MG63 (cell line): ENCODE measurements around the gene CAV1. TPM values are rescaled to one million over a fixed set of nuclear protein-coding genes. Genes with fewer than 3 reads are reported as not detected.

Experiments
- DNase-seq: peaks from one replicate; pipeline ENCODE4 v3.0.0-alpha.2; 2020
- H3K27me3 ChIP-seq: fragments of 250-450 bp; sonication (Bioruptor Pico); 2 replicates; pipeline ENCODE4 v1.5.1; 2020; ENCODE audit warnings: mild to moderate bottlenecking, moderate library complexity
- H3K36me3 ChIP-seq: fragments of 250-450 bp; sonication (Bioruptor Pico); 2 replicates; pipeline ENCODE4 v1.5.1; 2020; ENCODE audit warnings: mild to moderate bottlenecking, moderate library complexity
- H3K4me3 ChIP-seq: fragments of 250-450 bp; sonication (Bioruptor Pico); 2 replicates; pipeline ENCODE4 v1.5.1; 2020; ENCODE audit warnings: mild to moderate bottlenecking, moderate library complexity
- H3K9me3 ChIP-seq: fragments of 250-450 bp; sonication (Bioruptor Pico); 2 replicates; pipeline ENCODE4 v1.5.1; 2020; ENCODE audit warnings: mild to moderate bottlenecking, moderate library complexity
- total RNA-seq: library from RNA; depleted of rRNA; stranded (reverse); fragments of >200 nt; shearing (Covaris generic); gene quantifications from 2 replicates; pipeline ENCODE4 v1.2.3, GENCODE V29; 2014; ENCODE audit warnings: low replicate concordance

Gene CAV1
- total RNA-seq, 1 experiment from 2014 or later, result 287 TPM

DNA sequence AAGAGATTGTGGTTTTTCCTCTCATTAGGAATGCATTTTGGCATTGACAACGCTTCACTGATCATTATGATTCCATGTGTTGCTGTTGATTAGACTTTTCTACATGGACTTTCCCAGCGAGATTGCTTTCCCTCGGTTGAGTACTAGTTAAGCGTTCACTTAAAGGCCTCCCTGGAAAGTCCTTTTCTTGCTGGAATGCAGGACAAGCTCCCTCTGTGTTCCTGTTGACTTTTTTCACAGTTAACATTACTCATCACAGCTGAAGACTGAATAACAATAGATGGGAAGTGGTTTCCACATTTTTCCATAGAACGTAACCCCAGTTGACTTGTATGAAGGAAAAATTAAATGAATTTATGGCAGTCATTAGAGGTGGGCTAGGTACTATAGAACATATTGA is 2.6 kb upstream of the CAV1 start:
- Histone ChIP-seq H3K36me3 (peaks cover 10% of the 10 kb centered on the region), H3K4me3 (no peak overlapping the region)

GRCh38 chr7:116524221-116524608 is 621 bp upstream of the CAV1 start:
- H3K9me3 ChIP-seq, result no peaks in the 10 kb centered on the region
- no peaks in the 10 kb centered on the region for H3K27me3 ChIP-seq
- no peak for DNase-seq
- H3K36me3 ChIP-seq, result peaks cover 30% of the 10 kb centered on the region
- peak overlapping the region; percentile 21 for H3K4me3 ChIP-seq

More for the DNA sequence above, 2.6 kb upstream of the CAV1 start:
- Histone ChIP-seq H3K27me3 (no peaks in the 10 kb centered on the region), H3K9me3 (no peaks in the 10 kb centered on the region)
- no peak for DNase-seq

- DNase-seq, result peak; percentile 30
These were observed 569 bp downstream of the CAV1 start for GRCh38 chr7:116525298-116525912.

GRCh38 chr7:116525913-116526861 is 1.4 kb downstream of the CAV1 start:
- Histone ChIP-seq H3K27me3 (no peaks in the 10 kb centered on the region), H3K9me3 (no peaks in the 10 kb centered on the region), H3K36me3 (peaks cover 49% of the 10 kb centered on the region), H3K4me3 (peak overlapping the region; percentile 65)
- DNase-seq, result peak; percentile 85

More at GRCh38 chr7:116525298-116525912, 569 bp downstream of the CAV1 start:
- Histone ChIP-seq H3K27me3 (no peaks in the 10 kb centered on the region), H3K4me3 (peak overlapping the region; percentile 65), H3K9me3 (no peaks in the 10 kb centered on the region), H3K36me3 (peaks cover 42% of the 10 kb centered on the region)

GRCh38 chr7:116526897-116527296 is 2.1 kb downstream of the CAV1 start:
- H3K9me3 ChIP-seq, result no peaks in the 10 kb centered on the region
- H3K27me3 ChIP-seq, result no peaks in the 10 kb centered on the region
- peaks cover 57% of the 10 kb centered on the region for H3K36me3 ChIP-seq
- no peak for DNase-seq
- peak overlapping the region; percentile 65 for H3K4me3 ChIP-seq

DNA sequence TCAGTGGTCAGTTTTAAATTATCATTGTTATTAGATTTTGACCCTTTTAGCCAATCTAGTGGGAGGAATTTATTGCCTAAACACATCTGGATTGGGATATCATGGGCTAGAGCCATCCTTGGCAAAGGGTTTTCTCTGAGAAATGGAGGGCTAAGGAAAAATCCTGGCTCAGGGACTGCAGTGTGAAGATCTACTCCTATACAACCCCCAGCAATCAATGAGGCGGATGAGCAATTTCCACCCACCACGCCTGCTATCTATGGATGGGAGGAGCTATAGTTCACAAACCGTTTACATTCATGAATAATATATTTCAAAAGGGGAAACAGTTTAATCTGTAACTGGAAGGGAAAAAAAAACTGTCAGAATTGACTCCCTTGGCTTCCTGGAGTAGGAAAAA is 2.7 kb downstream of the CAV1 start:
- H3K9me3 ChIP-seq, result no peaks in the 10 kb centered on the region
- H3K4me3 ChIP-seq, result peak overlapping the region; percentile 65
- peaks cover 63% of the 10 kb centered on the region for H3K36me3 ChIP-seq
- DNase-seq, result peak; percentile 24
- H3K27me3 ChIP-seq, result no peaks in the 10 kb centered on the region

- Histone ChIP-seq H3K27me3 (no peaks in the 10 kb centered on the region), H3K4me3 (peak overlapping the region; percentile 65), H3K9me3 (no peaks in the 10 kb centered on the region), H3K36me3 (peaks cover 68% of the 10 kb centered on the region)
- peak; percentile 84 for DNase-seq
These were observed 3.4 kb downstream of the CAV1 start for GRCh38 chr7:116528008-116528789.

GRCh38 chr7:116529250-116529649 is 4.4 kb downstream of the CAV1 start:
- Histone ChIP-seq H3K36me3 (peaks cover 75% of the 10 kb centered on the region), H3K4me3 (peak overlapping the region; percentile 65), H3K27me3 (no peaks in the 10 kb centered on the region), H3K9me3 (no peaks in the 10 kb centered on the region)
- DNase-seq, result no peak

DNA sequence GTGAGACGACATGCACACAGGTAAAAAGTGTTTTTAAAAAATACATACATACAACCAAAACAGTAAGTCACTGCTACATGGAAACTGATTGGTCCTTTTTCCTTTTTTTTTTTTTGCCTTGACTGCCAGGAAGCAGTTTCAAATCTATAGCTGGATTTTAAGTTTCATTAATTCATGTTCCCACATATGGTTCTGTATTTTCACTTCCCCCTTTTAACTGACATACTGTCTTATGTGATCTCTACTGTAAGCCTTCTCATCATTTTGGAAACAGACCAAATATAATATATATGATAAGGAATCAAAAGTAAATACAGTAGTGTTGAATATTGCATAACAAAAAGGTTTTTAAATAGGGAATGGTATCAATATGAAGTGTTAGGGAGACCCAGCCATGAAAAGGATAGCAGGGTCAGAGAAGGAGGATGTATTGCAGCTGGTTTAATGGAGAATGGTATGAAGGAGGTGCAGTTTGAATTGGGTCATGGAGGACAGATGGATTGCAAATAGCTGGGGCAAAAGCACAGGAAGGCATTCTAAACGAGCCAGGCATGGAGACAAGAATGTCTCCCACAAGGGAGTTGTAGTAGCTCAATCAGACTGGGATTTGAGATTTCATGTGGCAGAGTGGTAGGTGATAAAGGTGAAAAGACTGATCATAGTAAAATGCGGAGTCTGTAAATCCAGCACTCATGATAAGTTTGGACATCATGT is 5.4 kb downstream of the CAV1 start:
- H3K4me3 ChIP-seq, result peak overlapping the region; percentile 65
- H3K36me3 ChIP-seq, result peaks cover 84% of the 10 kb centered on the region
- DNase-seq, result no peak
- H3K27me3 ChIP-seq, result no peaks in the 10 kb centered on the region
- H3K9me3 ChIP-seq, result no peaks in the 10 kb centered on the region

GRCh38 chr7:116532102-116532688 is 7.4 kb downstream of the CAV1 start:
- Histone ChIP-seq H3K4me3 (no peak overlapping the region; the same call in 1 of the 2 replicates), H3K27me3 (no peaks in the 10 kb centered on the region), H3K36me3 (peaks cover 91% of the 10 kb centered on the region), H3K9me3 (no peaks in the 10 kb centered on the region)
- no peak for DNase-seq

GRCh38 chr7:116534790-116535189 is 10.0 kb downstream of the CAV1 start:
- no peak for DNase-seq
- Histone ChIP-seq H3K36me3 (peaks cover 89% of the 10 kb centered on the region), H3K9me3 (no peaks in the 10 kb centered on the region), H3K27me3 (no peaks in the 10 kb centered on the region), H3K4me3 (no peak overlapping the region)

DNA sequence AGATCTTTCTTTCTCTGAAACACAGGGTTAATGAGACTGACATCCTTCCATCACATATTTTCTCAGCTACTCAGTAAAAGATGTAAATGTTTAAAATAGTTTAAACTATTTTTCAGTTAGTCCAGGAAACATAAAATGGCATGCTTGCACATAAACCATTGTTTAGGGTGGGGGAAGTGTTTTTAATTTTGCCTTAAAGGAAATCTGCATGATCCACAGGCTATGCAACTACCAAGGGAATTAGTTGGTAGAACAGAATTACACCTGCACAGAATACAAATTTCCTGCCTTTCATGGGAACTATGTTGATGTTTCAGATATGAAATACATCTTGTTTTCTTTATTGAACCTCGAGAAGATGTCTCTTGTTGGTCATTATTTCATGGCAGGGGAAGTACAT is 10.6 kb downstream of the CAV1 start:
- Histone ChIP-seq H3K36me3 (peaks cover 88% of the 10 kb centered on the region), H3K4me3 (no peak overlapping the region)
- DNase-seq, result no peak

GRCh38 chr7:116538138-116538537 is 13.3 kb downstream of the CAV1 start:
- no peaks in the 10 kb centered on the region for H3K9me3 ChIP-seq
- H3K27me3 ChIP-seq, result no peaks in the 10 kb centered on the region
- H3K36me3 ChIP-seq, result peaks cover 83% of the 10 kb centered on the region
- no peak overlapping the region for H3K4me3 ChIP-seq
- no peak for DNase-seq

More for the DNA sequence above, 10.6 kb downstream of the CAV1 start:
- no peaks in the 10 kb centered on the region for H3K27me3 ChIP-seq
- no peaks in the 10 kb centered on the region for H3K9me3 ChIP-seq

GRCh38 chr7:116539879-116540278 is 15.0 kb downstream of the CAV1 start:
- peaks cover 88% of the 10 kb centered on the region for H3K36me3 ChIP-seq
- H3K4me3 ChIP-seq, result no peak overlapping the region
- H3K9me3 ChIP-seq, result no peaks in the 10 kb centered on the region
- no peaks in the 10 kb centered on the region for H3K27me3 ChIP-seq
- DNase-seq, result no peak

DNA sequence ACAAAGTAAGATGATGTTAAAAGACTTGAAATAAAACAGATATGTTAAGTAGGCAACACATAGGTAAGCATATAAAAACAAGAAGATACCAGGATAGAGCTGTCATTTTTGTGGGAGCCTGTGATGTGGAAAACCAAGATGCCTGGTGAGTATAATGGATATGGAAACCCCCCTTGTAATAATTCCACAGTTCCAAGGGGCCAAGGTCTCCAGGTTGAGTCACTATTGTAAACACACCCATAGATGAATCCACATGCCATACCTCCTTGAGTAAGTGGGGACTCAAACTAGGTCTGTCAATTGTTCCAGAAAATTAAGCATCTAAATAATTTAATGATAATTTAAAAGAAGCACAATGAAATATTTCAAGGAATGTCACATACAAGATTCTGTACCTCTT is 15.9 kb downstream of the CAV1 start:
- H3K36me3 ChIP-seq, result peaks cover 88% of the 10 kb centered on the region
- no peak overlapping the region for H3K4me3 ChIP-seq
- no peak for DNase-seq
- no peaks in the 10 kb centered on the region for H3K9me3 ChIP-seq
- H3K27me3 ChIP-seq, result no peaks in the 10 kb centered on the region

DNA sequence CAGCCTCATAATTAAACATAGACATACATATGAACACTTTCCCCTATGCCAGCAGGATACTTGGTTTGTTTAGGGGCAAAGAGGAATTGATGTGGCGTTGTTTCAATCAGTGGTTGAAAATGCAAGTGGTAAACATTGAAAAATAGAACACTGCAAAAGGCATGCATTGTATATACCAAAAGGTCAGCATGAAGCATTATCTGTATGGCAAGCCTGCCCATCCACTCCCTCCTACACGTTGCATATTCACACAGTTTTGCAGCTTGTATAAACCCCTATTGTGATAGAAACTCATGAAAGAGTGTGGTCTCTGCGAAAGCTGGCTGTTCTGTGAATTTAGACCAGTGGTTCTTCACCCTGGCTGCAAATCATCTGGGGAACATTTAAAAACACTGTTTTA is 17.1 kb downstream of the CAV1 start:
- Histone ChIP-seq H3K27me3 (no peaks in the 10 kb centered on the region), H3K4me3 (no peak overlapping the region), H3K9me3 (no peaks in the 10 kb centered on the region), H3K36me3 (peaks cover 84% of the 10 kb centered on the region)
- DNase-seq, result no peak
